SK-N-SH (cell line): Measurements from ENCODE around the gene PRKD3. TPM values are rescaled to one million over a fixed set of nuclear protein-coding genes. Genes with fewer than 3 reads are reported as not detected.

Experiments used
- CTCF ChIA-PET: fragments of 300-600, 350-600 bp; formaldehyde crosslinking; extraction: SDS; loops from one replicate; lab custom pipeline; 2021; lab: Yijun Ruan, JAX
- POLR2A ChIA-PET: fragments of 350-600 bp; sonication (Branson Sonifier 250); formaldehyde crosslinking; extraction: SDS; loops from one replicate; lab custom pipeline; 2020; ENCODE audit warnings: antibody characterized with exemption, inconsistent platforms; lab: Yijun Ruan, JAX
- DNase-seq: peaks from one replicate; pipeline ENCODE4 v3.0.0; 2012
- H2AFZ ChIP-seq: fragments of 200-600 bp; sonication (generic); 2 replicates; pipeline ENCODE4 v1.8.1; 2016; ENCODE audit warnings: antibody characterized with exemption, mild to moderate bottlenecking, low read depth
- H3F3A ChIP-seq: fragments of 200-600 bp; sonication (generic); replicated peaks from 2 replicates; pipeline ENCODE3; 2016; ENCODE audit warnings: antibody characterized with exemption, mild to moderate bottlenecking; ENCODE audit not compliant: insufficient read depth
- H3K27ac ChIP-seq, 2 experiments: fragments of 200-500 bp in 1 of 2; fragments of 200-600 bp in 1 of 2; sonication (Bioruptor generic) in 1 of 2; sonication (generic), shearing (Covaris generic) in 1 of 2; 2 replicates each; pipeline versions ENCODE4 v1.5.1 to v1.6.1; 2014 to 2016; ENCODE audit warnings: low read depth in 2 of 2, inconsistent platforms in 1 of 2, low read length in 1 of 2, mild to moderate bottlenecking in 1 of 2, mixed read lengths in 1 of 2
- H3K27me3 ChIP-seq: fragments of 200-600 bp; sonication (generic), shearing (Covaris generic); 2 replicates; pipeline ENCODE4 v1.6.1; 2016; ENCODE audit warnings: mixed run types; ENCODE audit not compliant: insufficient read depth
- H3K36me3 ChIP-seq, 2 experiments: fragments of 200-500 bp in 1 of 2; fragments of 200-600 bp in 1 of 2; sonication (Bioruptor generic) in 1 of 2; sonication (generic) in 1 of 2; replicated peaks in 1 of 2; 2 replicates each; pipeline versions ENCODE3 to v1.5.1; 2014 to 2016; ENCODE audit warnings: low read length in 1 of 2, mild to moderate bottlenecking in 1 of 2; ENCODE audit not compliant: insufficient read depth in 2 of 2, control insufficient read depth in 1 of 2
- H3K4me1 ChIP-seq, 2 experiments: fragments of 200-500 bp in 1 of 2; fragments of 200-600 bp in 1 of 2; sonication (Bioruptor generic) in 1 of 2; sonication (generic), shearing (Covaris generic) in 1 of 2; 2 replicates each; pipeline versions ENCODE4 v1.5.1 to v1.6.1; 2014 to 2016; ENCODE audit warnings: low read depth in 1 of 2, low read length in 1 of 2, mixed run types in 1 of 2; ENCODE audit not compliant: insufficient read depth in 2 of 2, control insufficient read depth in 1 of 2
- H3K4me2 ChIP-seq: fragments of 200-600 bp; sonication (generic), shearing (Covaris generic); 2 replicates; pipeline ENCODE4 v1.6.1; 2017; ENCODE audit warnings: mixed run types
- H3K4me3 ChIP-seq, 2 experiments: fragments of 200-500 bp in 1 of 2; fragments of 200-600 bp in 1 of 2; sonication (Bioruptor generic) in 1 of 2; sonication (generic), shearing (Covaris generic) in 1 of 2; 2 replicates each; pipeline versions ENCODE4 v1.5.1 to v1.8.1; 2014 to 2016; ENCODE audit warnings: low read depth in 2 of 2, inconsistent platforms in 1 of 2, low read length in 1 of 2, mild to moderate bottlenecking in 1 of 2, mixed read lengths in 1 of 2, moderate library complexity in 1 of 2
- H3K79me2 ChIP-seq: fragments of 200-600 bp; sonication (generic); 2 replicates; pipeline ENCODE4 v1.8.1; 2017; ENCODE audit warnings: mild to moderate bottlenecking; ENCODE audit not compliant: insufficient read depth
- H3K9ac ChIP-seq: fragments of 200-600 bp; sonication (generic); 2 replicates; pipeline ENCODE4 v1.6.1; 2017; ENCODE audit warnings: mixed run types
- H3K9me2 ChIP-seq: fragments of 200-600 bp; sonication (generic); 2 replicates; pipeline ENCODE4 v1.6.1; 2017; ENCODE audit warnings: mixed run types
- H3K9me3 ChIP-seq: fragments of 200-600 bp; sonication (generic); 2 replicates; pipeline ENCODE4 v1.6.1; 2017; ENCODE audit warnings: mixed run types, mild to moderate bottlenecking, moderate library complexity
- H4K20me1 ChIP-seq: fragments of 200-600 bp; sonication (generic); 2 replicates; pipeline ENCODE4 v1.6.1; 2017; ENCODE audit warnings: mild to moderate bottlenecking, mixed run types; ENCODE audit not compliant: insufficient read depth
- ELF1 ChIP-seq: IDR thresholded peaks from 2 replicates; pipeline ENCODE4 v1.4.0; 2012
- EP300 ChIP-seq, 2 experiments: IDR thresholded peaks; 2 replicates each; pipeline versions ENCODE4 v1.4.0 to v1.6.1; 2012; ENCODE audit warnings: borderline replicate concordance in 1 of 2, low read depth in 1 of 2, low read length in 1 of 2
- JUND ChIP-seq: IDR thresholded peaks from 2 replicates; pipeline ENCODE4 v1.4.0; 2012
- RAD21 ChIP-seq: IDR thresholded peaks from 2 replicates; pipeline ENCODE4 v1.6.1; 2012; ENCODE audit warnings: mild to moderate bottlenecking, low read length
- SIN3A ChIP-seq: IDR thresholded peaks from 2 replicates; pipeline ENCODE4 v1.6.1; 2012; ENCODE audit warnings: low read depth, mild to moderate bottlenecking, low read length, moderate library complexity, borderline replicate concordance
- WGBS: methylation state at CpG from one replicate; pipeline ENCODE4 v1.1.6; 2017; ENCODE audit warnings: low lambda C conversion rate; 5-methylcytosine and 5-hydroxymethylcytosine counted together
- polyA plus RNA-seq, 3 experiments: library from polyadenylated mRNA; depleted of rRNA; stranded (reverse); fragments of >200 nt; gene quantifications; 2 replicates each; pipeline ENCODE4 v1.2.3, GENCODE V29; 2012
- TF ChIP-seq, protein P1 (sequence below): IDR thresholded peaks from 2 replicates; pipeline ENCODE4 v1.4.0; 2012; ENCODE audit warnings: low read depth, borderline replicate concordance
- TF ChIP-seq, protein P2 (sequence below): fragments of 200-600 bp; sonication (generic); IDR thresholded peaks from 2 replicates; pipeline ENCODE4 v1.6.1; 2017; ENCODE audit warnings: antibody characterized with exemption, mild to moderate bottlenecking, moderate library complexity

The PRKD3 gene
- polyA plus RNA-seq, 1 of the 3 experiments (the other 2 are of a cell fraction), result 15.9 TPM

DNA sequence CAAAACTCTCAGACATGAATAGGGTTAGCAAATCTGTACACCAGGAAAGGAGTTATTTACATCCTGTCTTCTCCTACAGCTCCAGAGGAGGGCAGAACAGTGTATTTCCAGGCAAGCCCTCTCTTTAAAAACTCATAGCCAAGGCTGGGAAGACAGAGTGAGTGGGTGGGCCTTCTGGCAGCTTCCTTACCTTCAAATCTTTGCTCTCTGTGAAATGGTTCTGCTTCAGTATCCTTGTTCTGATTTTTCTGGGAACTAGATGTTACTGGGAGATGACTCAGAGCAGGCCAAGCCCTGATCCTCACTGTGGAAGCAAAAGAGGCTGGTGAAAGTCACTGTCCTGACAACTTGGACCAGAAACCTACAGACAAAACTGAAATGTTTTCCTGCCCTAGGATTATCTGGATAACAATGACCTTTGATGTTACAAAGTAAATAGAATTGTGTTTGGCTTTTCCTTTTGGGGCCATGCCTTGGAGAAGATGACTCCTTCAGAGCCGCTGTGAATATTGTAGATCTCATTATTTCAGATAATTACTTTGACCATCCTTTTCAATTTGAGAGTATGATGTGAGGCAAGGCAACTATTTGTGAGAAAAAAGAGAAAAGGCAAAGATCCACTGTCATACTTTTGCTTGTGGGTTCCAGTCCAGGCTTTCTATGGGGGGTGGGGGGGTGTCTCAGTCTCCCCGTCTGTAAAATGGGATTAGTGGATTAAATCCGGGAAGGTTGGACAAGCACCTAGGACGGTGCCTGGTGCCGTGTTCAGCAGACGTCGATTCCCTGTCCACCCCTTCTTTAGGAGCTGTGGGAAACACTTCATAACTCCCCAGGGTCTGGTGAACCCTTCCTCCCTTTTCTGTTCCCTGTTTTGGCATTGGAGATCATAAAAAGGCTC lies 19.2 kb upstream of the PRKD3 start:
- Histone ChIP-seq H3K9me2 (no peaks in the 10 kb centered on the region), H3K4me2 (no peak overlapping the region), H3K27me3 (no peaks in the 10 kb centered on the region), H3K4me1 (peaks cover 8% of the 10 kb centered on the region in 2 experiments; a peak in 2 of 4 replicates), H3K4me3 (no peak overlapping the region; a peak in 1 of 4 replicates), H2AFZ (peak overlapping the region; percentile 57; the same call in 1 of the 2 replicates), H4K20me1 (no peaks in the 10 kb centered on the region), H3K9me3 (no peaks in the 10 kb centered on the region), H3K9ac (no peak overlapping the region), H3K36me3 (no peaks in the 10 kb centered on the region), H3K27ac (peak overlapping the region; percentile 36 to 39; a peak in 3 of 4 replicates), H3K79me2 (no peaks in the 10 kb centered on the region), H3F3A (peaks cover 6% of the 10 kb centered on the region)
- ChIA-PET CTCF (interaction anchor here (0.6 to 3.6 kb wide), 12 partner anchors 9 to 93 kb away, joined by 3 to 16 read pairs (median 3); no protein-coding TSS in a partner anchor), POLR2A (no interaction called here)
- WGBS, result 95% methylated on average over 7 of the region's 7 CpGs
- TF ChIP-seq RAD21, result peak; percentile 38
- TF ChIP-seq SIN3A, result no peak
- TF ChIP-seq JUND, result no peak
- TF ChIP-seq, protein P1, sequence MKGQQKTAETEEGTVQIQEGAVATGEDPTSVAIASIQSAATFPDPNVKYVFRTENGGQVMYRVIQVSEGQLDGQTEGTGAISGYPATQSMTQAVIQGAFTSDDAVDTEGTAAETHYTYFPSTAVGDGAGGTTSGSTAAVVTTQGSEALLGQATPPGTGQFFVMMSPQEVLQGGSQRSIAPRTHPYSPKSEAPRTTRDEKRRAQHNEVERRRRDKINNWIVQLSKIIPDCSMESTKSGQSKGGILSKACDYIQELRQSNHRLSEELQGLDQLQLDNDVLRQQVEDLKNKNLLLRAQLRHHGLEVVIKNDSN, result no peak
- TF ChIP-seq, protein P2, sequence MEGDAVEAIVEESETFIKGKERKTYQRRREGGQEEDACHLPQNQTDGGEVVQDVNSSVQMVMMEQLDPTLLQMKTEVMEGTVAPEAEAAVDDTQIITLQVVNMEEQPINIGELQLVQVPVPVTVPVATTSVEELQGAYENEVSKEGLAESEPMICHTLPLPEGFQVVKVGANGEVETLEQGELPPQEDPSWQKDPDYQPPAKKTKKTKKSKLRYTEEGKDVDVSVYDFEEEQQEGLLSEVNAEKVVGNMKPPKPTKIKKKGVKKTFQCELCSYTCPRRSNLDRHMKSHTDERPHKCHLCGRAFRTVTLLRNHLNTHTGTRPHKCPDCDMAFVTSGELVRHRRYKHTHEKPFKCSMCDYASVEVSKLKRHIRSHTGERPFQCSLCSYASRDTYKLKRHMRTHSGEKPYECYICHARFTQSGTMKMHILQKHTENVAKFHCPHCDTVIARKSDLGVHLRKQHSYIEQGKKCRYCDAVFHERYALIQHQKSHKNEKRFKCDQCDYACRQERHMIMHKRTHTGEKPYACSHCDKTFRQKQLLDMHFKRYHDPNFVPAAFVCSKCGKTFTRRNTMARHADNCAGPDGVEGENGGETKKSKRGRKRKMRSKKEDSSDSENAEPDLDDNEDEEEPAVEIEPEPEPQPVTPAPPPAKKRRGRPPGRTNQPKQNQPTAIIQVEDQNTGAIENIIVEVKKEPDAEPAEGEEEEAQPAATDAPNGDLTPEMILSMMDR, result peak; percentile 53
- DNase-seq, result peak; percentile 56

DNA sequence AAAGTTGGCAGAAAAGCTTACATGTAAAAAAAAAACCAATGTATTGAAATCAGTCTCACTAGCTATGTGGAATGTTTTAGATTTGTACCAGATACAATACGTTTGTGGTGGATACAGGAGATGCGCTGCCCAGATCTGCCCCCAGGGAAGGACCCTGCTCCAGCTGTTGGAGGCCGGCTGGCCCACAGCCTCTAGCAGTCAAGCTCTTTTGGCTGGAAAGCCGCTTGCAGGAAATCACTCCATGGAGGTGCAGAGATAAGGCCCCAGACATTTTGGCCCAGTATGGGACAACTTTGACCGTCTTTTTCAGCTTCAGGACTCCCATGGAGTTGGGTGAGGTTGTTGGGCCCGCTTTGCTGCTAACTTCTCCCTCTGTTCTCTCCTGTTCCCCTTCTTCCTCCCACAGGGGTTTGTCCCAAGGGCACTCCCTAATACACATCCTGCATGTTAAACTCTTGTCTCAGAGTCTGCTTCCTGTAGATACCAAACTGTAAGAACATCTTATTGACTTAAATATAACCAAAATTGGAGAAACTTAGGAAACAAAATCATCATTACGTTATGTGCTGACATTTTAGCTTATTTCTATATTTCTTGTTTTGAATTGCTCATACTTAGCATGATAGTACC lies 18.1 kb upstream of the PRKD3 start:
- Histone ChIP-seq H3K79me2 (no peaks in the 10 kb centered on the region), H3K4me3 (no peak overlapping the region), H3K4me2 (no peak overlapping the region), H3K9ac (no peak overlapping the region), H4K20me1 (no peaks in the 10 kb centered on the region), H3K9me2 (no peaks in the 10 kb centered on the region), H3K4me1 (peaks cover 8 to 11% of the 10 kb centered on the region in 2 experiments; a peak in 2 of 4 replicates), H3F3A (peaks cover 6% of the 10 kb centered on the region), H3K27ac (peak overlapping the region in 1 of 2 experiments; percentile 8; a peak in 1 of 4 replicates), H3K36me3 (no peaks in the 10 kb centered on the region), H3K27me3 (no peaks in the 10 kb centered on the region), H3K9me3 (no peaks in the 10 kb centered on the region), H2AFZ (no peak overlapping the region; the same call in 1 of the 2 replicates)
- peak; percentile 62 for DNase-seq
- WGBS, result 89% methylated on average over 7 of the region's 7 CpGs
- ChIA-PET CTCF (interaction anchor here (0.6 to 3.6 kb wide), 12 partner anchors 10 to 282 kb away, joined by 3 to 16 read pairs (median 3); no protein-coding TSS in a partner anchor), POLR2A (no interaction called here)
- TF ChIP-seq EP300 (IDR thresholded peaks at IDR 0.05; ENCODE audit: borderline replicate concordance in 1 of 2, low read depth in 1 of 2, low read length in 1 of 2) (0 out of 4 replicates have a peak, but pooled peaks of 1 of the 2 experiments have one; percentile 16), ELF1 (no peak)
